ENCODE measurements around the gene CENATAC. TPM values are rescaled to one million over a fixed set of nuclear protein-coding genes. Genes with fewer than 3 reads are reported as not detected.

The CENATAC gene
- total and polyA plus RNA-seq, 9 of the 15 experiments (the other 6 are each of a cell fraction or from before 2014, with no cell fraction given): 2.4 to 25.5 (median 13.7) TPM

- TF ChIP-seq HOMEZ (CRISPR knock-in tag; IDR thresholded peaks at IDR 0.05): no peak
- peak; percentile 62 for TF ChIP-seq ETS1 (conservative IDR thresholded peaks at IDR 0.05; ENCODE audit: control insufficient read depth, low read depth, low read length)
- no peak for TF ChIP-seq CGGBP1 (CRISPR knock-in tag; IDR thresholded peaks at IDR 0.05)
- peak; percentile 91 for TF ChIP-seq POLR2B (IDR thresholded peaks at IDR 0.05; ENCODE audit: low read depth, partially characterized antibody)
- TF ChIP-seq ZBED1 (IDR thresholded peaks at IDR 0.05): peak; percentile 51; the same call in 1 of the 2 replicates
- TF ChIP-seq ZBTB17 (CRISPR knock-in tag; IDR thresholded peaks at IDR 0.05): no peak
- TF ChIP-seq ZHX1 (conservative IDR thresholded peaks at IDR 0.05; ENCODE audit: low read length): no peak
- TF ChIP-seq FIP1L1 (IDR thresholded peaks at IDR 0.05; ENCODE audit: low read depth, low read length, poor library complexity, severe bottlenecking): peak; percentile 12
- no peak for TF ChIP-seq ZNF561 (CRISPR knock-in tag; conservative IDR thresholded peaks at IDR 0.05)
- TF ChIP-seq ZNF395 (CRISPR knock-in tag; IDR thresholded peaks at IDR 0.05): peak; percentile 64; the same call in 1 of the 2 replicates
- no peak for TF ChIP-seq RFX5 (IDR thresholded peaks at IDR 0.05; ENCODE audit: low read depth, low read length)
- no peak for TF ChIP-seq CC2D1A (IDR thresholded peaks at IDR 0.05)
- no peak for TF ChIP-seq ZNF644 (tag; IDR thresholded peaks at IDR 0.05; ENCODE audit: low read depth)
- TF ChIP-seq PYGO2 (tag; IDR thresholded peaks at IDR 0.05): no peak
- TF ChIP-seq ARID3B (CRISPR knock-in tag; IDR thresholded peaks at IDR 0.05; ENCODE audit: borderline replicate concordance): no peak
- peak; percentile 55 for TF ChIP-seq GTF2E2 (tag; IDR thresholded peaks at IDR 0.05)
- TF ChIP-seq SMARCC2 (IDR thresholded peaks at IDR 0.05; ENCODE audit: low read depth): no peak
- TF ChIP-seq FOXP1 (CRISPR knock-in tag; IDR thresholded peaks at IDR 0.05): no peak; the same call in 1 of the 2 replicates
Observed at GRCh38 chr11:119018074-119018938, 20.4 kb downstream of the CENATAC start, which contains the start of the genes RPS25 and TRAPPC4 (continued).
